Endothelial cell of umbilical vein (primary cell): ENCODE data around the gene BMAL2. TPM values are rescaled to one million over a fixed set of nuclear protein-coding genes. Genes with fewer than 3 reads are reported as not detected.

Experiments
- BruUV-seq: library from RNA; stranded (reverse); fragments of 400-500 nt; replicated peaks from 2 replicates; lab custom pipeline; 2021; lab: Mats Ljungman, UMichigan
- CTCF ChIA-PET: fragments of 300-600, 350-600 bp; sonication (Branson Sonifier 250); formaldehyde crosslinking; loops from one replicate; lab custom pipeline; 2021; ENCODE audit warnings: antibody characterized with exemption, inconsistent platforms; lab: Charles Lee
- POLR2A ChIA-PET: fragments of 300-600, 350-600 bp; sonication (Branson Sonifier 250); formaldehyde crosslinking; loops from one replicate; lab custom pipeline; 2021; ENCODE audit warnings: antibody characterized with exemption, inconsistent platforms; lab: Charles Lee
- DNase-seq: peaks from one replicate; pipeline ENCODE4 v3.0.0-alpha.2; 2011; ENCODE audit warnings: low read depth, low spot score
- FAIRE-seq: peaks from 2 replicates; lab custom pipeline; 2011; peaks lifted over from hg19 to GRCh38; lab: Jason Lieb, UNC
- H2AFZ ChIP-seq: 2 replicates; pipeline ENCODE4 v1.6.0; 2012; ENCODE audit warnings: low read depth, low read length, control low read depth, inconsistent platforms
- H3K27ac ChIP-seq: 2 replicates; pipeline ENCODE4 v1.5.1; 2011; ENCODE audit warnings: low read depth, mild to moderate bottlenecking, control low read depth, low read length, moderate library complexity; ENCODE audit not compliant: insufficient read depth
- H3K27me3 ChIP-seq, 2 experiments: 2 replicates each; pipeline versions ENCODE4 v1.6.0 to v1.6.1; 2011; ENCODE audit warnings: low read length in 2 of 2, mixed read lengths in 1 of 2; ENCODE audit not compliant: control insufficient read depth in 2 of 2, insufficient read depth in 2 of 2
- H3K36me3 ChIP-seq, 2 experiments: 2 replicates in 1 of 2; 3 replicates in 1 of 2; pipeline ENCODE4 v1.5.1; 2011; ENCODE audit warnings: low read length in 2 of 2, mild to moderate bottlenecking in 1 of 2, moderate library complexity in 1 of 2; ENCODE audit not compliant: control insufficient read depth in 2 of 2, insufficient read depth in 2 of 2; ENCODE audit errors: extremely low read depth in 1 of 2
- H3K4me1 ChIP-seq: 3 replicates; pipeline ENCODE4 v1.5.1; 2011; ENCODE audit warnings: mild to moderate bottlenecking, low read length; ENCODE audit not compliant: control insufficient read depth, insufficient read depth; ENCODE audit errors: extremely low read depth
- H3K4me2 ChIP-seq: 2 replicates; pipeline ENCODE4 v1.6.1; 2011; ENCODE audit warnings: low read length, control low read depth, mixed read lengths; ENCODE audit not compliant: insufficient read depth
- H3K4me3 ChIP-seq, 3 experiments: fragments of 200-600 bp in 1 of 3; sonication (generic), shearing (Covaris generic) in 1 of 3; replicated peaks in 1 of 3; 2 replicates each; pipeline ENCODE4 v1.5.1; 2011 to 2016; ENCODE audit warnings: control low read depth in 3 of 3, low read length in 3 of 3, mild to moderate bottlenecking in 2 of 3, inconsistent platforms in 1 of 3, low read depth in 1 of 3, moderate library complexity in 1 of 3; ENCODE audit not compliant: insufficient read depth in 1 of 3
- H3K79me2 ChIP-seq: 2 replicates; pipeline ENCODE4 v1.6.0; 2012; ENCODE audit warnings: low read length, inconsistent platforms; ENCODE audit not compliant: control insufficient read depth, insufficient read depth
- H3K9ac ChIP-seq: replicated peaks from 2 replicates; pipeline ENCODE3; 2011; ENCODE audit warnings: low read length, control low read depth; ENCODE audit not compliant: insufficient read depth; ENCODE audit errors: extremely low read depth
- H3K9me1 ChIP-seq: replicated peaks from 3 replicates; pipeline ENCODE4 v1.6.0; 2011; ENCODE audit warnings: mild to moderate bottlenecking, low read length; ENCODE audit not compliant: control insufficient read depth, insufficient read depth; ENCODE audit errors: extremely low read depth
- H3K9me3 ChIP-seq: replicated peaks from 2 replicates; pipeline ENCODE4 v1.5.1; 2012; ENCODE audit warnings: low read length, inconsistent platforms; ENCODE audit not compliant: control insufficient read depth, insufficient read depth
- H4K20me1 ChIP-seq: replicated peaks from 2 replicates; pipeline ENCODE3; 2011; ENCODE audit warnings: mild to moderate bottlenecking, low read length; ENCODE audit not compliant: control insufficient read depth, insufficient read depth; ENCODE audit errors: extremely low read depth
- EZH2 ChIP-seq: IDR thresholded peaks from 2 replicates; pipeline ENCODE4 v1.6.1; 2012; ENCODE audit warnings: borderline replicate concordance, low read depth, mild to moderate bottlenecking, moderate library complexity, low read length, inconsistent platforms; ENCODE audit not compliant: severe bottlenecking
- FOS ChIP-seq: IDR thresholded peaks from 2 replicates; pipeline ENCODE4 v1.6.1; 2011; ENCODE audit warnings: mild to moderate bottlenecking, low read length, moderate library complexity, borderline replicate concordance; ENCODE audit not compliant: insufficient read depth
- GATA2 ChIP-seq: IDR thresholded peaks from 2 replicates; pipeline ENCODE4 v1.7.0; 2011; ENCODE audit warnings: low read depth, mild to moderate bottlenecking, moderate library complexity, mixed read lengths, low read length; ENCODE audit not compliant: insufficient read length, insufficient read depth
- JUN ChIP-seq: IDR thresholded peaks from 2 replicates; pipeline ENCODE4 v1.6.1; 2011; ENCODE audit warnings: borderline replicate concordance, low read depth; ENCODE audit not compliant: insufficient read length, insufficient read depth
- MYC ChIP-seq: IDR thresholded peaks from one replicate; pipeline ENCODE4 v1.6.1; 2011; ENCODE audit warnings: mild to moderate bottlenecking, low read depth, low read length
- POLR2A ChIP-seq: IDR thresholded peaks from 2 replicates; pipeline ENCODE4 v1.6.1; 2012; ENCODE audit warnings: low read depth, mild to moderate bottlenecking, control low read depth, low read length
- POLR2AphosphoS5 ChIP-seq: IDR thresholded peaks from 2 replicates; pipeline ENCODE4 v1.6.1; 2012; ENCODE audit warnings: low read depth, mild to moderate bottlenecking, control low read depth, low read length, moderate library complexity; ENCODE audit not compliant: insufficient read depth
- dilution Hi-C: fragments of 300-500 bp; cut with MboI; formaldehyde crosslinking; loops from one replicate; pipeline ENCODE4 v1.15.0; 2019; ENCODE audit warnings: low sequenced_read_pairs; ENCODE audit not compliant: extremely low pct_ligation_motif_present
- intact Hi-C: fragments of 100-400 bp; cut with micrococcal nuclease; formaldehyde crosslinking; loops from one replicate; pipeline ENCODE4 v1.10.0; 2022
- polyA plus RNA-seq, 4 experiments: library from polyadenylated mRNA; depleted of rRNA in 3 of 4; stranded (reverse) in 3 of 4; unstranded in 1 of 4; fragments of >200 nt; gene quantifications; 2 replicates each; pipeline versions ENCODE4 v1.2.1 to v1.2.3, GENCODE V29; 2011 to 2012; ENCODE audit warnings: missing spikeins in 1 of 4
- total RNA-seq: library from RNA; stranded (reverse); gene quantifications from 2 replicates; pipeline ENCODE4 v1.2.3, GENCODE V29; 2021
- TF ChIP-seq, protein P1 (sequence below): IDR thresholded peaks from 2 replicates; pipeline ENCODE4 v1.6.1; 2011; ENCODE audit not compliant: insufficient read depth, insufficient read length
- TF ChIP-seq, protein P2 (sequence below), 2 donors: IDR thresholded peaks; 1 replicate in 1 of 2; 2 replicates in 1 of 2; pipeline ENCODE4 v1.5.1; 2011; ENCODE audit warnings: low read length in 2 of 2, mild to moderate bottlenecking in 2 of 2, moderate library complexity in 2 of 2, control low read depth in 1 of 2, inconsistent platforms in 1 of 2, low read depth in 1 of 2; ENCODE audit not compliant: insufficient read depth in 1 of 2; ENCODE audit errors: extremely low read depth in 1 of 2

BMAL2 gene
- total and polyA plus RNA-seq, 2 donors (not counting 3 experiments of a cell fraction or from before 2014, with no cell fraction given): 5.9 to 33.3 TPM

DNA sequence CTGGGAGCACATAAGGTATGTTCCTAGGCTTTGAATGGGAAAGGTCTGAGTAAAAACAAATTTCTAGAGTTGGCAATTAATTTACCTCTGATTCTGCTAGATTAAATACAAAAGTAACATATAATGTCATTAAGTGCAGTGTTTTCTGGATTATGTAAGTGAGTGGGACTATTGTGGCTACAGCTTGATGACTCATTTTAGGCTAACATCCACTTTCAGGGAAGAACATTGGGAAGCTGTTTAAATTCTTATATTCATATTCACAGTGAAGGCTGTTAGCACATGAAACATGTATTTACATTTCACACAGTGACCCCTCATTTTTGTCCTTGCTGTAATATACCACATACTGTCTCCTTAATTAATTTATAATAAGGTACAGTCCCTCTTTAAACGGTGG lies 13.2 kb upstream of the BMAL2 start:
- H3K4me2 ChIP-seq: no peak overlapping the region
- BruUV-seq: no TSS peak

DNA sequence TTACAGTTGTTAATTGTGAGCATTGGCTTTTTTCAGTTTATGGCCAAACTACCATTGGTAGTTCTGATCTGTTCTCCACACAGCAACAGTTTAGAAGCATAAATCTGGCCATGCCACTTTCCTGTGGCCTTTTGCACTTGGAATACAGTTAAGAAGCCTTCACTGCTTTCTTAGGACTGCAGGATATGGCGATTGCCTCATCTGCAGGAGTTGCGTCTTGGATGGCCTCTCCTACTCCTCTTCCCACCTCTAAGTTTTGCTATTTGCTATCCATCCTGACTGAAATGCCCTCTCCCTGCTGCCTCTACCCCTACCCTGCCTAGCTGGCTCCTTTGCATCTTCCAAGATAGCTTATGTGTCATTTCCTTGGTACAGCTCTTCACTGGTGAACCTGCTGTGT lies 12.8 kb upstream of the BMAL2 start:
- Histone ChIP-seq H3K4me1 (no peaks in the 10 kb centered on the region), H3K9me3 (no peaks in the 10 kb centered on the region), H3K36me3 (peaks cover 4 to 20% of the 10 kb centered on the region in 2 experiments), H3K27me3 (no peaks in the 10 kb centered on the region), H3K4me2 (no peak overlapping the region), H3K27ac (no peak overlapping the region), H4K20me1 (no peaks in the 10 kb centered on the region), H3K79me2 (no peaks in the 10 kb centered on the region), H3K4me3 (no peak overlapping the region), H2AFZ (no peak overlapping the region), H3K9me1 (no peaks in the 10 kb centered on the region), H3K9ac (no peak overlapping the region)
- ChIA-PET POLR2A (no interaction called here), CTCF (interaction anchor here (1.1 to 7.7 kb wide), 4 partner anchors 12 to 435 kb away, joined by 3 to 59 read pairs (median 4); no protein-coding TSS in a partner anchor)
- DNase-seq (no peak), FAIRE-seq (no peak)
- TF ChIP-seq POLR2AphosphoS5: no peak
- TF ChIP-seq, protein P1, sequence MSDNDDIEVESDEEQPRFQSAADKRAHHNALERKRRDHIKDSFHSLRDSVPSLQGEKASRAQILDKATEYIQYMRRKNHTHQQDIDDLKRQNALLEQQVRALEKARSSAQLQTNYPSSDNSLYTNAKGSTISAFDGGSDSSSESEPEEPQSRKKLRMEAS: no peak
- no peak for TF ChIP-seq GATA2
- TF ChIP-seq JUN: no peak
- no peak for TF ChIP-seq POLR2A
- TF ChIP-seq, protein P2, sequence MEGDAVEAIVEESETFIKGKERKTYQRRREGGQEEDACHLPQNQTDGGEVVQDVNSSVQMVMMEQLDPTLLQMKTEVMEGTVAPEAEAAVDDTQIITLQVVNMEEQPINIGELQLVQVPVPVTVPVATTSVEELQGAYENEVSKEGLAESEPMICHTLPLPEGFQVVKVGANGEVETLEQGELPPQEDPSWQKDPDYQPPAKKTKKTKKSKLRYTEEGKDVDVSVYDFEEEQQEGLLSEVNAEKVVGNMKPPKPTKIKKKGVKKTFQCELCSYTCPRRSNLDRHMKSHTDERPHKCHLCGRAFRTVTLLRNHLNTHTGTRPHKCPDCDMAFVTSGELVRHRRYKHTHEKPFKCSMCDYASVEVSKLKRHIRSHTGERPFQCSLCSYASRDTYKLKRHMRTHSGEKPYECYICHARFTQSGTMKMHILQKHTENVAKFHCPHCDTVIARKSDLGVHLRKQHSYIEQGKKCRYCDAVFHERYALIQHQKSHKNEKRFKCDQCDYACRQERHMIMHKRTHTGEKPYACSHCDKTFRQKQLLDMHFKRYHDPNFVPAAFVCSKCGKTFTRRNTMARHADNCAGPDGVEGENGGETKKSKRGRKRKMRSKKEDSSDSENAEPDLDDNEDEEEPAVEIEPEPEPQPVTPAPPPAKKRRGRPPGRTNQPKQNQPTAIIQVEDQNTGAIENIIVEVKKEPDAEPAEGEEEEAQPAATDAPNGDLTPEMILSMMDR (IDR thresholded peaks at IDR 0.05; ENCODE audit: extremely low read depth in 1 of 2, insufficient read depth in 1 of 2, low read depth in 1 of 2, low read length in 2 of 2): no peak
- no peak for TF ChIP-seq EZH2
- no peak for TF ChIP-seq MYC
- TF ChIP-seq FOS: no peak
- intact Hi-C loops: no loop called here
- dilution Hi-C loops: no loop called here
- no TSS peak for BruUV-seq

More for the DNA sequence above, 13.2 kb upstream of the BMAL2 start:
- ChIA-PET POLR2A (no interaction called here), CTCF (interaction anchor here (1.1 to 7.7 kb wide), 4 partner anchors 12 to 434 kb away, joined by 3 to 59 read pairs (median 4); no protein-coding TSS in a partner anchor)
- no peaks in the 10 kb centered on the region for H3K27me3 ChIP-seq
- H3K79me2 ChIP-seq: no peaks in the 10 kb centered on the region
- peaks cover 4 to 23% of the 10 kb centered on the region in 2 experiments for H3K36me3 ChIP-seq
- no peak overlapping the region for H3K27ac ChIP-seq
- H3K9ac ChIP-seq: no peak overlapping the region
- DNase-seq: no peak
- intact Hi-C loops: no loop called here
- dilution Hi-C loops: no loop called here
- H3K4me3 ChIP-seq: no peak overlapping the region
- peak; percentile 40 for FAIRE-seq
- H2AFZ ChIP-seq: no peak overlapping the region
- TF ChIP-seq, protein P2 (IDR thresholded peaks at IDR 0.05; ENCODE audit: extremely low read depth in 1 of 2, insufficient read depth in 1 of 2, low read depth in 1 of 2, low read length in 2 of 2): no peak
- TF ChIP-seq JUN (peak; percentile 37), FOS (peak; percentile 82)
- no peaks in the 10 kb centered on the region for H3K9me1 ChIP-seq
- H3K4me1 ChIP-seq: no peaks in the 10 kb centered on the region
- no peaks in the 10 kb centered on the region for H4K20me1 ChIP-seq
- no peaks in the 10 kb centered on the region for H3K9me3 ChIP-seq
